Calu3 (cell line): ENCODE measurements around the gene SLN. TPM values are rescaled to one million over a fixed set of nuclear protein-coding genes. Genes with fewer than 3 reads are reported as not detected.

Experiments used
- BruUV-seq: library from RNA; stranded (reverse); fragments of 400-500 nt; replicated peaks from 2 replicates; lab custom pipeline; 2021; lab: Mats Ljungman, UMichigan
- CTCF ChIA-PET: fragments of 300-600 bp; sonication (Branson Sonifier 250); formaldehyde crosslinking; loops from one replicate; lab custom pipeline; 2022; ENCODE audit warnings: antibody characterized with exemption; lab: Charles Lee
- DNase-seq: peaks from one replicate; pipeline ENCODE4 v3.0.0; 2022
- H3K27ac Mint-ChIP-seq: one replicate; pipeline ENCODE4 v1.8.0; 2022; ENCODE audit warnings: mixed read lengths; ENCODE audit not compliant: unreplicated experiment
- H3K27me3 Mint-ChIP-seq: one replicate; pipeline ENCODE4 v1.8.0; 2022; ENCODE audit warnings: mixed read lengths; ENCODE audit not compliant: unreplicated experiment
- H3K36me3 Mint-ChIP-seq: one replicate; pipeline ENCODE4 v1.8.0; 2022; ENCODE audit warnings: mild to moderate bottlenecking, moderate library complexity, mixed read lengths; ENCODE audit not compliant: insufficient read depth, unreplicated experiment
- H3K4me1 Mint-ChIP-seq: one replicate; pipeline ENCODE4 v1.8.0; 2022; ENCODE audit warnings: mild to moderate bottlenecking, low read depth, mixed read lengths; ENCODE audit not compliant: unreplicated experiment
- H3K4me3 Mint-ChIP-seq: one replicate; pipeline ENCODE4 v1.8.0; 2022; ENCODE audit warnings: mild to moderate bottlenecking, low read depth, moderate library complexity, mixed read lengths; ENCODE audit not compliant: unreplicated experiment
- H3K9me3 Mint-ChIP-seq: one replicate; pipeline ENCODE4 v1.8.0; 2022; ENCODE audit warnings: low read depth, mixed read lengths; ENCODE audit not compliant: unreplicated experiment
- CTCF ChIP-seq: fragments of 200-600 bp; IDR thresholded peaks from one replicate; pipeline ENCODE4 v1.8.0; 2022; ENCODE audit warnings: antibody characterized with exemption; ENCODE audit not compliant: unreplicated experiment
- intact Hi-C: fragments of 100-400 bp; cut with micrococcal nuclease; formaldehyde crosslinking; loops from one replicate; pipeline ENCODE4 v1.10.0; 2022; ENCODE audit not compliant: unreplicated experiment
- total RNA-seq: library from RNA; stranded (reverse); gene quantifications from 2 replicates; pipeline ENCODE4 v1.2.3, GENCODE V29; 2022

The SLN gene
- total RNA-seq, 1 experiment from 2014 or later: not detected

- intact Hi-C loops: no loop called here
- Mint-ChIP-seq H3K27ac (no peak overlapping the region), H3K36me3 (no peaks in the 10 kb centered on the region), H3K27me3 (no peaks in the 10 kb centered on the region), H3K4me3 (no peak overlapping the region), H3K9me3 (no peaks in the 10 kb centered on the region), H3K4me1 (peaks cover 3% of the 10 kb centered on the region)
- no peak for TF ChIP-seq CTCF
- CTCF ChIA-PET: no interaction called here
- DNase-seq: no peak
- no TSS peak for BruUV-seq
Measured at GRCh38 chr11:107752949-107753822, 41.3 kb upstream of the SLN start.

DNA sequence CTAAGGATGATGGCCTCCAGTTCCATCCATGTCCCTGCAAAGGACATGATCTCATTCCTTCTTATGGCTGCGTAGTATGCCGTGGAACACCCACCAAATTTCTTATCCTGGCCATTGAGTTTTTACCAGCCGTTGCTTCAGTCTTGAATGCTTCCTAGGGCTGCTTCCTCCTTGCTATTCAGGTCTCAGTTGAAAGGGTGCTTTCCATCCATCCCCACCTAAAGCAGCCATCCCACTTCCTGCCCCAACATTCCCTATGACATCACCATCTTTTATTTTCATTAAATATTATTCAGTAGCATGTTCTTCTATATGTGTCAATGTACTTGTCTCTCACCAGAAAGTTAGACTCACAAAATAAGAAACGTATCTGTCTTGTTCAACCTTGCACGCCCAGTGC lies 40.7 kb upstream of the SLN start:
- intact Hi-C loops: no loop called here
- H3K27ac Mint-ChIP-seq: no peak overlapping the region
- no TSS peak for BruUV-seq
- TF ChIP-seq CTCF: no peak
- no peaks in the 10 kb centered on the region for H3K9me3 Mint-ChIP-seq
- no peak for DNase-seq
- H3K4me1 Mint-ChIP-seq: no peaks in the 10 kb centered on the region
- H3K4me3 Mint-ChIP-seq: no peak overlapping the region
- no peaks in the 10 kb centered on the region for H3K27me3 Mint-ChIP-seq
- CTCF ChIA-PET: no interaction called here
- H3K36me3 Mint-ChIP-seq: no peaks in the 10 kb centered on the region

GRCh38 chr11:107751082-107751481 lies 39.2 kb upstream of the SLN start:
- Mint-ChIP-seq H3K36me3 (no peaks in the 10 kb centered on the region), H3K4me3 (no peak overlapping the region), H3K27me3 (no peaks in the 10 kb centered on the region), H3K27ac (no peak overlapping the region), H3K9me3 (no peaks in the 10 kb centered on the region), H3K4me1 (no peaks in the 10 kb centered on the region)
- intact Hi-C loops: no loop called here
- BruUV-seq: no TSS peak
- CTCF ChIA-PET: no interaction called here
- no peak for TF ChIP-seq CTCF
- DNase-seq: no peak

- no peaks in the 10 kb centered on the region for H3K4me1 Mint-ChIP-seq
- no peak overlapping the region for H3K4me3 Mint-ChIP-seq
- CTCF ChIA-PET: no interaction called here
- intact Hi-C loops: no loop called here
- TF ChIP-seq CTCF: no peak
- no peak for DNase-seq
- no peaks in the 10 kb centered on the region for H3K9me3 Mint-ChIP-seq
- no peaks in the 10 kb centered on the region for H3K36me3 Mint-ChIP-seq
- H3K27me3 Mint-ChIP-seq: no peaks in the 10 kb centered on the region
- H3K27ac Mint-ChIP-seq: no peak overlapping the region
- BruUV-seq: no TSS peak
Measured at GRCh38 chr11:107750313-107750712, 38.5 kb upstream of the SLN start.
